GM19099 (cell line): Measurements from ENCODE around the gene GPR35.

Experiments
- POLR2A ChIP-seq: IDR thresholded peaks from 3 replicates; pipeline ENCODE4 v1.6.1; 2011; ENCODE audit warnings: low read depth; ENCODE audit not compliant: insufficient read length; ENCODE audit errors: extremely low read depth

Gene GPR35

GRCh38 chr2:240635121-240635997 is 10.1 kb downstream of the GPR35 start:
- no peak for TF ChIP-seq POLR2A

GRCh38 chr2:240635998-240636547 is 10.8 kb downstream of the GPR35 start:
- TF ChIP-seq POLR2A: no peak

GRCh38 chr2:240636563-240637115 is 11.4 kb downstream of the GPR35 start:
- no peak for TF ChIP-seq POLR2A

DNA sequence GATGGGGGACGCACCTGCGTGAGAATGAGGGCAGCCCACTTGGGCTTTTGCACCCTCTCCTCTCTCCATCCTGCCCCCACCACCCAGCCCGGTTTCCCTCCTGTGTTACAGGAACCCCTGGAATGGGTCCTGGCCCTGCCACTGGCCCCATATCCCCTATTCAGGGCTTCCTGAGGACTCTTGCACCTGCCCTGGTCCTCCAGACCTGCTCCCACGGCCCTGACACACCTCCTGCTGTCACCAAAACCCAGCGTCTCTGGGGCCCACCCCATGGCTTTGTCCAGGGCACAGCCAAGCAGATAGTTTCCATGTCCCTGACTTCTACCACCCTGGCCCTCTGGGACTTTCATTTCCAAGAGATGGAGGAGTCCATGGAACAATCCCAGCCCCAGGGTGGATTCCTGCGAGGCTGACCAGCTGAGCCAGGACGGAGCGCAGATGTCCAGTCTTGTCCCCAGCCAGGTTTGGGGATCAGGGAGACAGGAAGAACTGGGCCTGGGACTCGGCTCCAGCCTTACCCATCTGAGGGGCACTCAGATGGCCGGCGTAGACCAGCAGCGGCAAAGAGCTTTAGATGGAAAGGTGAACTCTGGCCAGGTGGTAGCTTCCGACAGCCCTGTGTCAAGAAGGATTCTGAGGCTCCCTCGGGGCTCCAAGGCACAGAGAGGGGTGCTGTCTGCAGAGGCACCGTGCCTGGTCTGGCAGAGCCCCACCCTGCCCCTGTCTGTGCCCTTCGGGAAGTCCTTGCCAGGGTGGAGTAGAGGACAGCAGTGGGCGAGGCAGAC is 12.0 kb downstream of the GPR35 start:
- TF ChIP-seq POLR2A: no peak

- TF ChIP-seq POLR2A: no peak
Measured at GRCh38 chr2:240637901-240638345, 12.6 kb downstream of the GPR35 start.

GRCh38 chr2:240638512-240639160 is 13.4 kb downstream of the GPR35 start:
- TF ChIP-seq POLR2A: no peak

DNA sequence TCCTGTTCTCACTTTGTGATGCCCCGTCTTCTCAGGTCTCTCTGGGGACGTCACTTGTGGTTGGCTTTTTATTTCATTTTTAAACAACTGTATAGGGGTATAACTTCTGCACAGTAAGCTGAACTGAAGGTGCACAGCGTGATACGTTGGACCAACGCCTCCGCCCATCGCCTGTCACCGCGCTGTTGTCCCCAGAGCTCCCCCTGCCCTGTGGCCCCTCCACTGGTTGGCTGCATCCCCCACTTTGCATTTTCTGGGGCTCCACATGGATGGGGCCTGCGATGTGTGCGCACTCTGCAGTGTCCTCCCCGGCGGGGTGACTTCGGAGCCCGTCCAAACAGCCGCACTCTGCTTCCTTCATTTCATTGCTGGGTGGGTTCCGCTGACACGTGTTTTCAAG is 14.3 kb downstream of the GPR35 start:
- no peak for TF ChIP-seq POLR2A

DNA sequence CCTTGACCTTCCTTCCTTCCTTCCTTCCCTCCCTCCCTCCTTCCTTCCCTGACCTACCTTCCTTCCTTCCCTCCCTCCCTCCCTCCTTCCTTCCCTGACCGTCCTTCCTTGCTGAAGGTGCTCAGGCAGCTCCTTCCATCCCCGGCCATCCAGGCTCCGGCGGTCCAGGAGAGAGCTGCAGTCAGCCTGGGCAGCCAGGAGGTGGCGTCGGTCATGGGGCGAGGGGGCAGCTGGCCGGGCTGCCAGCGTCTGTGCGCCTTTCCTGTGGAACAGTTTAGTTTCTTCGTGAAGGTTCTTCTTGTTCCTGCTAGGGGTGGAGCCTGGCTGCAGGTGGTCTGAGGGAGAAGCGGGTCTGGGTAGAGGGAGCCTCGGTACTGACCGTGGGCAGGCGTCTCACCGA is 15.7 kb downstream of the GPR35 start:
- TF ChIP-seq POLR2A: no peak

- no peak for TF ChIP-seq POLR2A
Measured at GRCh38 chr2:240642061-240642805, 17.0 kb downstream of the GPR35 start.

DNA sequence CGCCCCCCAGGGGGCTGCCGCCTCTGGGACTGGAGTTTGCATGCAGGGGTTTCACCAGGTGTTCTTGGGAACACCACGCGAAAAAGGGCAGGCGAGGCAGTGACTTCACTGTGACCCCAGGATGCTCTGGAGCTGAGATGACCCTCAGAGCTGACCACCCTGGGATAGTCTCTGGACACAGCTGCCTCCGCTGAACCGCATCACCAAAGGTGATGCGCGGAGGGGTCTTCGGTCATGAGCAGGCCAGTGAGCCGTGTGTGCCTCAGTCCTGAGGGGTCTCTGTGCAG is 17.5 kb downstream of the GPR35 start:
- TF ChIP-seq POLR2A: no peak

GRCh38 chr2:240643093-240643810 is 18.0 kb downstream of the GPR35 start:
- no peak for TF ChIP-seq POLR2A

GRCh38 chr2:240643811-240644150 is 18.5 kb downstream of the GPR35 start:
- TF ChIP-seq POLR2A: no peak

DNA sequence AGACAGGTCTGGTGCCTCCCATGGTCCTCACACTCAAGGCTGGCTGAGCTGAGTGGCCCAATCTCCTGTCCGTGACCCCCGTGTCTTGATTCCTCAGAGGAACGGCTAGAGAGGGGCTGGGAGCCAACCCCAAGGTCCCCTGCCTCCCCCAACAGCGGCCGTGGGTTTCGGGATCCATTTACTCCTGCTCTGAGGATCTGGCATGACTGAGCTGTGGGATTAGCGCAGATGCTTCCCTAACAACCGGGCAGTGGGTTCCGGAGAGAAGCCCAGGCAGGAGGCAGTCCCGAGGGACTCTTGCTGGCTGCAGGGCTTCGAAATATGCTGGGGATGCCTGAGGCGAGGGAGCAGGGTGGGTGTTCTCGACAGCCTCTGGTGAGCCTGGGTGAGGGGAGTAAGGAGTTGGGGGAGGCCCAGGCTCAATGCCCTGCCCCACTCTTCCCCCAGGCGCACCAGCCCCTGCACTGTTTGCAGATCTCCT is 18.9 kb downstream of the GPR35 start:
- TF ChIP-seq POLR2A: no peak

GRCh38 chr2:240644859-240645301 is 19.6 kb downstream of the GPR35 start:
- no peak for TF ChIP-seq POLR2A
